Body of pancreas (tissue), 4 donors: ENCODE measurements around the gene CTNND2. TPM values are rescaled to one million over a fixed set of nuclear protein-coding genes. Genes with fewer than 3 reads are reported as not detected.

Experiments
- ATAC-seq: fragments of 150-250 bp; one replicate; pipeline ENCODE4 v1.9.1; 2016
- DNase-seq, 4 donors: peaks; one replicate each; pipeline ENCODE4 v3.0.0-alpha.2; 2019
- H3K27ac ChIP-seq, 4 donors: fragments of 200-600 bp; sonication (generic); 1 replicate in 3 of 4; 2 replicates in 1 of 4; pipeline versions ENCODE4 v1.5.1 to v1.6.1; 2016 to 2019; ENCODE audit warnings: mild to moderate bottlenecking in 1 of 4, mixed read lengths in 1 of 4, moderate library complexity in 1 of 4
- H3K27me3 ChIP-seq, 2 donors: fragments of 200-600 bp; sonication (generic); one replicate each; pipeline ENCODE4 v1.6.0; 2016; ENCODE audit warnings: mild to moderate bottlenecking in 1 of 2
- H3K36me3 ChIP-seq, 2 donors: fragments of 200-600 bp; sonication (generic); replicated peaks in 1 of 2; 2 replicates each; pipeline ENCODE4 v1.5.1; 2016; ENCODE audit warnings: low read depth in 2 of 2; ENCODE audit not compliant: insufficient read depth in 1 of 2
- H3K4me1 ChIP-seq: fragments of 200-600 bp; sonication (generic); one replicate; pipeline ENCODE4 v1.6.0; 2016
- H3K4me3 ChIP-seq, 2 donors: fragments of 200-600 bp; sonication (generic); 1 replicate in 1 of 2; 2 replicates in 1 of 2; pipeline ENCODE4 v1.5.1; 2016 to 2019
- H3K9me3 ChIP-seq, 3 donors: fragments of 200-600 bp; sonication (generic); 1 replicate in 2 of 3; 2 replicates in 1 of 3; pipeline ENCODE4 v1.5.1; 2016
- CTCF ChIP-seq, 7 experiments: fragments of 450-650 bp in 4 of 7; fragments of 200-600 bp in 3 of 7; sonication (generic) in 3 of 7; IDR thresholded peaks; one replicate each; pipeline ENCODE4 v1.5.1; 2016 to 2019; ENCODE audit warnings: antibody characterized with exemption in 7 of 7
- POLR2A ChIP-seq, 3 donors: fragments of 450-650 bp; IDR thresholded peaks; one replicate each; pipeline ENCODE4 v1.6.1; 2016; ENCODE audit warnings: antibody characterized with exemption in 3 of 3, mild to moderate bottlenecking in 2 of 3
- WGBS, 2 donors: methylation state at CpG; one replicate each; pipeline ENCODE4 v1.1.5; 2017; 5-methylcytosine and 5-hydroxymethylcytosine counted together
- intact Hi-C: fragments of 100-400 bp; cut with DNase I; formaldehyde crosslinking; loops from one replicate; pipeline ENCODE4 v1.15.1; 2023
- total RNA-seq, 2 donors: library from RNA; depleted of rRNA; stranded (reverse); fragments of >200 nt; gene quantifications; one replicate each; pipeline ENCODE4 v1.1.0, GENCODE V29; 2016

CTNND2 gene
- total RNA-seq, 2 donors from 2014 or later, result 21.0 to 82.4 TPM

GRCh38 chr5:11150976-11151375 is 753.3 kb downstream of the CTNND2 start:
- WGBS, 2 donors, result 60 to 61% methylated on average over 5 of the region's 5 CpGs
- intact Hi-C loops, result no loop called here
- Histone ChIP-seq H3K27me3 (no peaks in the 10 kb centered on the region), H3K4me1 (no peaks in the 10 kb centered on the region), H3K9me3 (no peaks in the 10 kb centered on the region), H3K4me3 (no peak overlapping the region), H3K27ac (no peak overlapping the region), H3K36me3 (no peaks in the 10 kb centered on the region)
- DNase-seq (no peak), ATAC-seq (no peak)
- TF ChIP-seq POLR2A (IDR thresholded peaks at IDR 0.05), result no peak
- no peak for TF ChIP-seq CTCF (IDR thresholded peaks at IDR 0.05)

- no peaks in the 10 kb centered on the region for H3K9me3 ChIP-seq
- intact Hi-C loops, result no loop called here
- DNase-seq (no peak), ATAC-seq (no peak)
- TF ChIP-seq CTCF (IDR thresholded peaks at IDR 0.05), result no peak
- TF ChIP-seq POLR2A (IDR thresholded peaks at IDR 0.05), result no peak
- no peaks in the 10 kb centered on the region for H3K27me3 ChIP-seq
- H3K36me3 ChIP-seq, result no peaks in the 10 kb centered on the region
- 89 to 91% methylated on average over 13 to 14 of the region's 14 CpGs for WGBS, 2 donors
- H3K27ac ChIP-seq, result no peak overlapping the region
- no peak overlapping the region for H3K4me3 ChIP-seq
- H3K4me1 ChIP-seq, result no peaks in the 10 kb centered on the region
These were observed 755.3 kb downstream of the CTNND2 start for GRCh38 chr5:11148810-11149539.

GRCh38 chr5:11146171-11146570 is 758.1 kb downstream of the CTNND2 start:
- Histone ChIP-seq H3K27me3 (no peaks in the 10 kb centered on the region), H3K4me1 (no peaks in the 10 kb centered on the region)
- 80 to 89% methylated on average over 4 of the region's 4 CpGs for WGBS, 2 donors

GRCh38 chr5:11143456-11144267 is 760.6 kb downstream of the CTNND2 start:
- Histone ChIP-seq H3K27ac (no peak overlapping the region), H3K27me3 (no peaks in the 10 kb centered on the region), H3K4me3 (no peak overlapping the region), H3K36me3 (no peaks in the 10 kb centered on the region), H3K9me3 (no peaks in the 10 kb centered on the region), H3K4me1 (no peaks in the 10 kb centered on the region)
- ATAC-seq, result no peak
- intact Hi-C loops, result no loop called here
- no peak for TF ChIP-seq POLR2A (IDR thresholded peaks at IDR 0.05)
- no peak for TF ChIP-seq CTCF (IDR thresholded peaks at IDR 0.05)
- DNase-seq, result no peak
- WGBS, 2 donors, result 57 to 78% methylated on average over 3 of the region's 3 CpGs

More at GRCh38 chr5:11146171-11146570, 758.1 kb downstream of the CTNND2 start:
- H3K36me3 ChIP-seq, result no peaks in the 10 kb centered on the region
- DNase-seq (no peak), ATAC-seq (no peak)
- intact Hi-C loops, result no loop called here
- H3K27ac ChIP-seq, result no peak overlapping the region
- H3K4me3 ChIP-seq, result no peak overlapping the region
- TF ChIP-seq CTCF (IDR thresholded peaks at IDR 0.05) (no peak), POLR2A (IDR thresholded peaks at IDR 0.05) (no peak)
- H3K9me3 ChIP-seq, result no peaks in the 10 kb centered on the region
